ENCODE data around the gene SMG5.
A peak's percentile ranks its signal among the peaks of the same experiment; 100 is the strongest.

The SMG5 gene

DNA sequence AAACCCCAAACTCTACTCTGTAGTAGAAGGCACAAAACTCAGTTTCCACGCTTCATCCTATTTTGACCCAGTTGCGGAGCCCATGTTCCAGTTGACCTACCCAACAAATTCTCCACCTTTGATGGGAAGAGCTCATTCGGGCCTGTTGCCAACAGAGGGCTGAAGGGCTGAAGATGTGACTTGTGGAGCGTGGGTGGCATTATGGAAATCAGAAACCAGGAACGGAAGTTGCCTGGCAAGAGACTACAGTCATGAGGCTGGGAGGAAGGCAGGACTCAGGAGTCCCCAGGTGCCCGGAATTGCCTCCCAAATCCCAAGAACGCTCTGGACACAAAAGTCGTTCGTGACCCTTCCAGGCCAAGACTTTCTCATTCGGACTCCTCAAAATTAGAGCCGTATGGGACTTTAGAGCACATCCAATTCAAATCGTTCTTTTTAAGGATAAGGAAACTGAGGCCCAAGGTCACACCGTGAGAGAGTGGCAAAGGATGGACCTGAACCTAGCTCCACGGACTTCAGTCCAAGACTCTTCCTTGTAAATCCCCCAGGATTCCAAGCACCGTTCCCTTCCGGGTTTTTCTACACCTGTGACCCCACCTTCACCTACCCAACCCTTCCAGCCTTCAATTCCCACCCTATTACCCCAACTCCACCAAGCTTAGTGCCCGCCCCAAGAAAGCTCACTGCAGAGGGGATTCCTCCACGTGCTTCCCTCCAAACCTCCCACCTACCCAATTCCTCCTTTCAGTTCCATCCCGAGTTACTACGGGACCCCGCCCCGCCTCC is 739 bp downstream of the SMG5 start:
- peak; percentile 91 for DNase-seq

- DNase-seq, result peak; percentile 44
These were observed 1.3 kb downstream of the SMG5 start for GRCh38 chr1:156281281-156281680.

GRCh38 chr1:156279837-156280236 is 2.8 kb downstream of the SMG5 start:
- no peak for DNase-seq

- no peak for DNase-seq
These were observed 5.7 kb downstream of the SMG5 start for GRCh38 chr1:156276966-156277381.

- no peak for DNase-seq
These were observed 6.1 kb downstream of the SMG5 start for GRCh38 chr1:156276532-156276931.

- DNase-seq, result no peak
These were observed 12.3 kb downstream of the SMG5 start for GRCh38 chr1:156270314-156270713.

DNA sequence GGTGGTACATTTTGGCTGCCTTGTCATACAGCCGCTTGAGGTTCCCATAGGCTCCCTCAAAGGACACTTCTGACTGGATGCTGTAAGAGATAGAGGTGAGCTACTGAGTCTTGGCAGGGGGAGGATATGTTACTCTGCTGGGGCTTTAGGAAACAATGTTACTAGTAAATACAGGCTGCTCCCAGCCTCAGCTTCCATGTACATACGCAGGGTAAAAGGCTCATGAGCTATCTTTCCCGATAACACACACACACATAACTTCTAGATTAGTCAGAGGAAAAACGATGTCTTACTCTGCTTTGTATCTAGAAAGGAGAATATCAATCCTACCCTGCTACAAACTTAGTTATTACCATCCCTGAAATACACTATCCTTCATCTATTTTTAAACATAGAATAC is 14.3 kb downstream of the SMG5 start:
- no peak for DNase-seq

- no peak for DNase-seq
These were observed 16.6 kb downstream of the SMG5 start for GRCh38 chr1:156266051-156266450.

- DNase-seq, result no peak
These were observed 19.4 kb downstream of the SMG5 start for GRCh38 chr1:156263288-156263655.

DNA sequence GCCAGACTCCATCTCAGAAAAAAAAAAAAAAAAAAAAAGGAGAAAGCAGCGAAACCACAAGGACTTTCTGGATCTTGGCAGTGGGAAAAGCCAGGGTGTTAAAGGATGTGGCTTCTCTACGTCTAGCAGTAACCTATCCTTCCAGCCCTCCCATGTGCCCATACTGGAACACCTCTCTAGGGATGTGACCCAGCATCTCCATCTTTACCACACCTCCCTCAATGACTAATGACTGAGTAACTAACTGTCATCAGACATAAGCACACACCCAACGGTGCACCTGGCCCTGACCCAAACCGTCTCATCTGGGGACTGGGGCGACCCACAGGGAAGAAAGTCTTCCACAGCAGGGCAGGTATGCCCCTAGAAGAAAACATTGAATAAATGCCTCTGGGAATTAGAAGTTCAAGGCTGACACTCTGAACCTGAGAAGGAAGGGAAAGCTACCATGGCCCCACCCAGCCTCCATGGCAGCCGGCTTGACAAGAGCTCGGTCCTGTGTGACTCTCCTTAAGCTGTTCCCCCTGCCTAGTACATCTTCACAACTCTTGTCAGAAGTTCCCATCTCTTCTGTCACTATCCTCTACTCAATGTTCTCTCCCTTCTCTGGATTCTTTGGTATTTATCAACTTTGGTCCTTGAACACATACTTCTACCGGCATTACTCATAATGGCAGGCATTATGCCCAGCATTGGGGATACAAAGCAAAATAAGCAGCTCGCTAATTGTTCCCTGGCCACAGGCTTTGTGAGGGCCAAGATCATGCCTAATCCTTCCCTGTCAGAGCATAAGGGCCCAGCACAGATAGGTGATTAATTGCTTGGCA is 20.0 kb downstream of the SMG5 start:
- no peak for DNase-seq

DNA sequence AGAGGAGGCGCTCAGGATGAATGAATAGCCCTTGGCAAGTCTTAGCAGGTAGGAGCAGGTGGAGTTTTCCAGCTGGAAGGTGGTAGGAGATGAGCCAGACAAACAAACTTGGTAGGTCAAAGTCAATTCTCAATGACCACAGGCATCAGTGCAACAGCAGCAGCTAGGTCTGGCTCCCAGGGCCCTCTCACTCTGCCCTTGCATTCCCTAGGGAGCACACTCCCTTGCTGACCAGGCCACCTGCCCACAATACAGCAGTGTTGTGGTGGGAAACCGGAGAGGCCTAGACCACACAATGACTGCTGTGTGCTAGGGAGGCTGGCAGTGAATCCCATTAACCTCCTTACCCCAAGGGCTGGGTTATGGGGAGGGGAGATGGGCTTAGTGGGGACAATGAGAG is 21.7 kb downstream of the SMG5 start:
- DNase-seq, result no peak

GRCh38 chr1:156259805-156260204 is 22.8 kb downstream of the SMG5 start:
- no peak for DNase-seq

- no peak for DNase-seq
These were observed 23.8 kb downstream of the SMG5 start for GRCh38 chr1:156258859-156259258.

GRCh38 chr1:156257711-156258110 is 24.9 kb downstream of the SMG5 start:
- DNase-seq, result no peak

- no peak for DNase-seq
These were observed 29.0 kb downstream of the SMG5 start for GRCh38 chr1:156253634-156254033.

GRCh38 chr1:156251527-156251926 is 31.1 kb downstream of the SMG5 start:
- no peak for DNase-seq

DNA sequence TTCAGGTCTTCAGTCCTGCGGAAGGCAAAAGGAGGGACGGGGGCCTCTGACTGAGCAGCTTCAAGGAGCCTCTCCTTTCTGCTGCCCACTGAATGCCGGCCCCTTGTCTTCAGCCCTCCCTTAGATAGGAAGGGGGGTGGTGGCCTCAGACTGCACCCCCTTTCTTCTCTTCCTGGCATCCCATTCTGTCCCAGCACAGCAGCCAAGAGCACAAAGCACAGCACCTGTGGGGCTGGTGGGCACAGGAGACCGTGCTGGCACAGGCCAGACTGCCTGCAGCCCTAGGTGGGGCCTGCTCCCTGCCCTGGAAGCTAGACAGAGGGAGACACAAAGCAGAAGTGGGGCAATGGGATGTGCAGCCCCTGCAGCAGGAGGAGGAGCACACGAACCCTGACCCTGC is 33.0 kb downstream of the SMG5 start:
- DNase-seq, result no peak

DNA sequence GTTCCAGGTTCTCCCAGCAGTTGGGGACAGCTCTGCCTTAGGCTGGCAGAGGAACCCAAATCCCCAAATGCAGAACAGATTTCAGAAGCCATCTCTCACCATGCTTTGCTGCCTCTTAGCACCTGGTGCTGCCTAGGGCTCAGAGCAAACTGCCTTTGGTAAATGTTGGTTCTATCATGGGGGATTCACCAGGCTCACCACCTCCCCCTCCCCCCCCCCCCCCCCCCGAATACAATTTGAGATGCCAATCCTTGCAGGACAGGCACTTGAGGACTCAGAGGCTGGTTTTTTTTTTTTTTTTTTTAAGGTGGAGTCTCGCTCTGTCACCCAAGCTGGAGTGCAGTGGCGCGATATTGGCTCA is 34.3 kb downstream of the SMG5 start:
- DNase-seq, result no peak

DNA sequence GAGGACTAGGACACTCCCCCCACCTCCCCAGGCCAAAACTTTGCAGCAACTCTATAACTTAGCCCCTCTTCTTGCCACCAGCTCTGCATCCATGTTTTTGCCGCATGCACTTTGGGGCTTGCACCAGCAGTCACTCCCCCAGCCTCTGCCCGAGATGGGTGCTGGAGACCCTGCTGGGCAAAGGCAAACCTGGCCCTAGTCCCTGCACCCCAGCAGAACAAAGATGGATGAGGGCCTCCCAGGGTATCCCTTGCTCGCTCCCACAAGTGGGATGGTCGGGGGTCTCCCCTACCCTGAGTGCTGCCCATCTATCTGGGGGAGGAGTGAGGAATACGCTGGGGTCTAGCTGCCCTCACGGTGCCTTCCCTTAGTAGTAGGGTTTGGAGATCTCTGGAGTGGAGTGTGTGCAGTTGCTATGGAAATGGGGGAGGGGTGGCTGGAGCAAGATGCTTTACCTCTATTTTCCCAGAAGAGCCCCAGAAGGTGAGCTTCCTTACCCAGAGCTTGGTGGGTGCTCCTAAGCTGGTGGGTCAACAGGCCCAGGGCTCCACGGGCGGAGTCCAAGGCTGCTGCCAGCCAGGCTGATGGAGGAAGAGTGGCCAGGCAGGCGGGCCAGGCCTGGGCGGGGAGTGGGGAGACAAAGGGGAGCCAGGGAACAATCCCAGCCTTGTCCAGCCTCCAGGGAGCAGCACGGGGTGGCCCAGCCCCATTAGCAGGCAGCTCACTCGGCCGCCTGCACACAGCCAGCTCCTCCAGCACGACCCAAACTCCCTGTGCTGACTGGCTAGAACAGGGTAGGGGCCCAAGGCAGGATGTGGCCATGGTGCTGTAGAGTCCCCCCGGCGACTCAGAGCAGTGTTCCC is 34.9 kb downstream of the SMG5 start, which contains the start of gene PAQR6:
Gene PAQR6, minus strand, starts transcription at position 597 of the 863 bp plus-strand sequence. CDS start 1,325 bp downstream, outside the sequence.
- DNase-seq, result no peak

- DNase-seq, result no peak
These were observed 35.7 kb downstream of the SMG5 start for GRCh38 chr1:156246781-156247459.

DNA sequence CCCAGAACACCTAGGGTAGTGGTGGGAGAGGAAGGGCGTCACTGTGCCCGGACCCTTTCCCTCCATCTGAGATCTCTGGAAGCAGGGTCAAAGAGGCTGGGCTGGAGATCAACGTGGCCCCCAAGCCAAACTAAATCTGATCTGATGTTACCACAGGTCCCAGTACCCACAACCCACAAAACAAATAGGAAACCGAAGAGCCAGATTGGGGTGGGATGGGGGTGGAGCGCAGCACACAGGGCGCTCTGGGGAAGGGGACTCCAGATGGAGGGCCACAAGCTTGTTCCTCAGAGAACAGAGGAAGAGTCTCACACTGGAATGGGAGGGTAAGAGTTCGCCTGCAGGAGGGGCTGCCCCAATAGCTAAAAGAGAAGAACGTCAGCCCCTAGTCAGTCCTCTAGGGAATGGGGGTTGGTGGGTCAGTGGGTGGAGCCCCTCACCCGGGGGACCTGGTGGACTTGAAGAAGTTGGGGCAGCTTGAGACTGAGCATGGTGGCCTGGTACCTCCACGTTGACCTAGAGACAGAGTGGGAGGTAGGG is 36.3 kb downstream of the SMG5 start:
- no peak for DNase-seq
